ENCODE results near the gene MICU1. TPM values are rescaled to one million over a fixed set of nuclear protein-coding genes. Genes with fewer than 3 reads are reported as not detected.

MICU1 gene
- total RNA-seq, 1 donor from 2014 or later, result 48.0 TPM

GRCh38 chr10:72487521-72487920 lies 138.4 kb downstream of the MICU1 start:
- no peaks in the 10 kb centered on the region for H3K9me3 Mint-ChIP-seq (ENCODE audit: low read depth)
- H3K27me3 Mint-ChIP-seq (ENCODE audit: low read depth), result no peaks in the 10 kb centered on the region
- no peak overlapping the region for H3K4me3 Mint-ChIP-seq (ENCODE audit: unreplicated experiment)
- no peak for DNase-seq (ENCODE audit: low spot score)
- no peak for TF ChIP-seq CTCF (IDR thresholded peaks at IDR 0.05)
- H3K4me1 Mint-ChIP-seq (ENCODE audit: low read depth), result no peaks in the 10 kb centered on the region
- no peaks in the 10 kb centered on the region for H3K36me3 Mint-ChIP-seq (ENCODE audit: low read depth)
- H3K27ac Mint-ChIP-seq (ENCODE audit: unreplicated experiment), result no peak overlapping the region

GRCh38 chr10:72487116-72487515 lies 138.8 kb downstream of the MICU1 start:
- H3K27me3 Mint-ChIP-seq (ENCODE audit: low read depth), result no peaks in the 10 kb centered on the region
- H3K9me3 Mint-ChIP-seq (ENCODE audit: low read depth), result no peaks in the 10 kb centered on the region
- H3K4me3 Mint-ChIP-seq (ENCODE audit: unreplicated experiment), result no peak overlapping the region
- no peaks in the 10 kb centered on the region for H3K36me3 Mint-ChIP-seq (ENCODE audit: low read depth)
- no peak for DNase-seq (ENCODE audit: low spot score)
- H3K27ac Mint-ChIP-seq (ENCODE audit: unreplicated experiment), result no peak overlapping the region
- no peaks in the 10 kb centered on the region for H3K4me1 Mint-ChIP-seq (ENCODE audit: low read depth)
- no peak for TF ChIP-seq CTCF (IDR thresholded peaks at IDR 0.05)

GRCh38 chr10:72485701-72486100 lies 140.2 kb downstream of the MICU1 start:
- Mint-ChIP-seq H3K4me3 (ENCODE audit: unreplicated experiment) (no peak overlapping the region), H3K36me3 (ENCODE audit: low read depth) (no peaks in the 10 kb centered on the region), H3K27me3 (ENCODE audit: low read depth) (no peaks in the 10 kb centered on the region), H3K27ac (ENCODE audit: unreplicated experiment) (no peak overlapping the region), H3K4me1 (ENCODE audit: low read depth) (no peaks in the 10 kb centered on the region), H3K9me3 (ENCODE audit: low read depth) (no peaks in the 10 kb centered on the region)
- no peak for TF ChIP-seq CTCF (IDR thresholded peaks at IDR 0.05)
- no peak for DNase-seq (ENCODE audit: low spot score)

GRCh38 chr10:72484521-72484920 lies 141.4 kb downstream of the MICU1 start:
- TF ChIP-seq CTCF (IDR thresholded peaks at IDR 0.05), result no peak
- Mint-ChIP-seq H3K36me3 (ENCODE audit: low read depth) (no peaks in the 10 kb centered on the region), H3K27ac (ENCODE audit: unreplicated experiment) (no peak overlapping the region), H3K9me3 (ENCODE audit: low read depth) (no peaks in the 10 kb centered on the region), H3K4me1 (ENCODE audit: low read depth) (no peaks in the 10 kb centered on the region), H3K4me3 (ENCODE audit: unreplicated experiment) (no peak overlapping the region), H3K27me3 (ENCODE audit: low read depth) (no peaks in the 10 kb centered on the region)
- no peak for DNase-seq (ENCODE audit: low spot score)

GRCh38 chr10:72483471-72483870 lies 142.4 kb downstream of the MICU1 start:
- H3K4me1 Mint-ChIP-seq (ENCODE audit: low read depth), result no peaks in the 10 kb centered on the region
- H3K36me3 Mint-ChIP-seq (ENCODE audit: low read depth), result no peaks in the 10 kb centered on the region
- no peak overlapping the region for H3K4me3 Mint-ChIP-seq (ENCODE audit: unreplicated experiment)
- DNase-seq (ENCODE audit: low spot score), result no peak
- no peak for TF ChIP-seq CTCF (IDR thresholded peaks at IDR 0.05)
- no peak overlapping the region for H3K27ac Mint-ChIP-seq (ENCODE audit: unreplicated experiment)
- H3K9me3 Mint-ChIP-seq (ENCODE audit: low read depth), result no peaks in the 10 kb centered on the region
- no peaks in the 10 kb centered on the region for H3K27me3 Mint-ChIP-seq (ENCODE audit: low read depth)
